CD14-positive monocyte (primary cell): Measurements from ENCODE around the gene ANTXR1. TPM values are rescaled to one million over a fixed set of nuclear protein-coding genes. Genes with fewer than 3 reads are reported as not detected.

ENCODE experiments used
- DNase-seq, 3 donors: peaks; one replicate each; pipeline ENCODE4 v3.0.0-alpha.2; 2011 to 2022
- H2AFZ ChIP-seq: 2 replicates; pipeline ENCODE4 v1.6.0; 2012; ENCODE audit warnings: mild to moderate bottlenecking, low read depth, low read length, inconsistent platforms; ENCODE audit not compliant: insufficient read depth, poor library complexity, severe bottlenecking
- H3K27ac ChIP-seq, 2 donors: 1 replicate in 1 of 2; 2 replicates in 1 of 2; pipeline ENCODE4 v1.5.1; 2012 to 2013; ENCODE audit warnings: low read length in 2 of 2, control low read depth in 1 of 2, inconsistent platforms in 1 of 2, low read depth in 1 of 2, mild to moderate bottlenecking in 1 of 2
- H3K27me3 ChIP-seq, 2 donors: one replicate each; pipeline versions ENCODE4 v1.6.0 to v1.6.1; 2011 to 2013; ENCODE audit warnings: low read length in 2 of 2; ENCODE audit not compliant: control insufficient read depth in 2 of 2, insufficient read depth in 2 of 2
- H3K36me3 ChIP-seq, 2 donors: replicated peaks in 1 of 2; 1 replicate in 1 of 2; 2 replicates in 1 of 2; pipeline versions ENCODE4 v1.5.1 to v1.6.1; 2012 to 2013; ENCODE audit warnings: low read length in 2 of 2, control low read depth in 1 of 2, inconsistent platforms in 1 of 2, mild to moderate bottlenecking in 1 of 2; ENCODE audit not compliant: insufficient read depth in 2 of 2, control insufficient read depth in 1 of 2
- H3K4me1 ChIP-seq, 2 donors: 1 replicate in 1 of 2; 2 replicates in 1 of 2; pipeline versions ENCODE4 v1.5.1 to v1.6.1; 2012 to 2013; ENCODE audit warnings: low read length in 2 of 2, control low read depth in 1 of 2, inconsistent platforms in 1 of 2, mild to moderate bottlenecking in 1 of 2, moderate library complexity in 1 of 2; ENCODE audit not compliant: insufficient read depth in 2 of 2, control insufficient read depth in 1 of 2
- H3K4me2 ChIP-seq: replicated peaks from 2 replicates; pipeline ENCODE3; 2012; ENCODE audit warnings: low read length, moderate library complexity, mild to moderate bottlenecking; ENCODE audit not compliant: poor library complexity, severe bottlenecking; ENCODE audit errors: extremely low read depth
- H3K4me3 ChIP-seq, 3 experiments: fragments of 200-600 bp in 1 of 3; sonication (generic) in 1 of 3; replicated peaks in 1 of 3; 1 replicate in 2 of 3; 2 replicates in 1 of 3; pipeline ENCODE4 v1.5.1; 2011 to 2013; ENCODE audit warnings: low read length in 3 of 3, mild to moderate bottlenecking in 3 of 3, control low read depth in 2 of 3, low read depth in 2 of 3, inconsistent platforms in 1 of 3, moderate library complexity in 1 of 3
- H3K79me2 ChIP-seq: 2 replicates; pipeline ENCODE4 v1.6.0; 2012; ENCODE audit warnings: mild to moderate bottlenecking, control low read depth, inconsistent platforms, low read length, moderate library complexity; ENCODE audit not compliant: insufficient read depth
- H3K9ac ChIP-seq: 2 replicates; pipeline ENCODE4 v1.6.0; 2017; ENCODE audit warnings: low read length, mild to moderate bottlenecking; ENCODE audit not compliant: insufficient read depth, poor library complexity, severe bottlenecking
- H3K9me3 ChIP-seq, 2 donors: replicated peaks in 1 of 2; 1 replicate in 1 of 2; 2 replicates in 1 of 2; pipeline versions ENCODE4 v1.5.1 to v1.6.1; 2012 to 2013; ENCODE audit warnings: low read length in 2 of 2, control low read depth in 1 of 2; ENCODE audit not compliant: control insufficient read depth in 1 of 2, insufficient read depth in 1 of 2
- H4K20me1 ChIP-seq: 2 replicates; pipeline ENCODE4 v1.6.0; 2012; ENCODE audit warnings: mild to moderate bottlenecking, low read length, control low read depth, moderate library complexity; ENCODE audit not compliant: insufficient read depth
- H3K27ac Mint-ChIP-seq, 7 donors: one replicate each; pipeline ENCODE4 v1.8.0; 2020; ENCODE audit warnings: mild to moderate bottlenecking in 7 of 7, mixed read lengths in 7 of 7, moderate library complexity in 6 of 7, inconsistent platforms in 2 of 7
- H3K27me3 Mint-ChIP-seq, 3 donors: one replicate each; pipeline ENCODE4 v1.8.0; 2021 to 2022; ENCODE audit warnings: low read depth in 3 of 3, mild to moderate bottlenecking in 3 of 3, mixed read lengths in 3 of 3, moderate library complexity in 3 of 3, inconsistent platforms in 1 of 3
- H3K36me3 Mint-ChIP-seq, 2 donors: one replicate each; pipeline ENCODE4 v1.8.0; 2020; ENCODE audit warnings: mixed read lengths in 2 of 2, inconsistent platforms in 1 of 2, mild to moderate bottlenecking in 1 of 2
- H3K4me1 Mint-ChIP-seq: one replicate; pipeline ENCODE4 v1.8.0; 2020; ENCODE audit warnings: mild to moderate bottlenecking, mixed read lengths
- H3K4me3 Mint-ChIP-seq, 2 donors: one replicate each; pipeline ENCODE4 v1.8.0; 2020; ENCODE audit warnings: mild to moderate bottlenecking in 2 of 2, mixed read lengths in 2 of 2, moderate library complexity in 1 of 2
- H3K9me3 Mint-ChIP-seq, 7 donors: one replicate each; pipeline ENCODE4 v1.8.0; 2020 to 2022; ENCODE audit warnings: mixed read lengths in 7 of 7, mild to moderate bottlenecking in 6 of 7, moderate library complexity in 6 of 7, inconsistent platforms in 2 of 7
- WGBS: methylation state at CpG from one replicate; pipeline ENCODE4 v1.1.5; 2013; ENCODE audit warnings: missing lambda C conversion rate; ENCODE audit not compliant: insufficient coverage; 5-methylcytosine and 5-hydroxymethylcytosine counted together
- intact Hi-C, 2 donors: fragments of 100-400 bp; cut with micrococcal nuclease; formaldehyde crosslinking; loops; one replicate each; pipeline versions ENCODE4 v1.15.0 to v1.15.1; 2023
- polyA plus RNA-seq, 3 donors: library from polyadenylated mRNA; depleted of rRNA in 1 of 3; unstranded in 2 of 3; stranded (reverse) in 1 of 3; fragments of 300-500 nt in 2 of 3; fragments of >200 nt in 1 of 3; fragmentation: Illumina TruSeq in 2 of 3; gene quantifications; 1 replicate in 2 of 3; 2 replicates in 1 of 3; pipeline ENCODE4 v1.2.3, GENCODE V29; 2012 to 2021
- TF ChIP-seq, protein P1 (sequence below): fragments of 200-600 bp; IDR thresholded peaks from one replicate; pipeline ENCODE4 v1.8.0; 2022; ENCODE audit warnings: antibody characterized with exemption, mild to moderate bottlenecking

ANTXR1 gene
- polyA plus RNA-seq, 3 donors = not detected

GRCh38 chr2:69086466-69086865, 73.5 kb downstream of the ANTXR1 start:
- Histone ChIP-seq H3K27ac (no peak overlapping the region), H3K4me3 (no peak overlapping the region), H3K79me2 (no peaks in the 10 kb centered on the region), H3K9ac (no peak overlapping the region), H3K9me3 (no peaks in the 10 kb centered on the region), H4K20me1 (no peaks in the 10 kb centered on the region), H3K4me2 (no peak overlapping the region), H2AFZ (no peak overlapping the region), H3K36me3 (no peaks in the 10 kb centered on the region), H3K4me1 (peaks cover 41 to 49% of the 10 kb centered on the region in 2 donors), H3K27me3 (no peaks in the 10 kb centered on the region)
- intact Hi-C loops = no loop called here
- Mint-ChIP-seq H3K9me3 (peaks cover 0 to 5% (median 0%) of the 10 kb centered on the region in 7 donors), H3K4me3 (no peak overlapping the region), H3K4me1 (peaks cover 42% of the 10 kb centered on the region), H3K27ac (no peak overlapping the region), H3K27me3 (peaks cover 0 to 5% (median 2%) of the 10 kb centered on the region in 3 donors), H3K36me3 (no peaks in the 10 kb centered on the region)
- WGBS = 75% methylated on average over 2 of the region's 4 CpGs
- TF ChIP-seq, protein P1, sequence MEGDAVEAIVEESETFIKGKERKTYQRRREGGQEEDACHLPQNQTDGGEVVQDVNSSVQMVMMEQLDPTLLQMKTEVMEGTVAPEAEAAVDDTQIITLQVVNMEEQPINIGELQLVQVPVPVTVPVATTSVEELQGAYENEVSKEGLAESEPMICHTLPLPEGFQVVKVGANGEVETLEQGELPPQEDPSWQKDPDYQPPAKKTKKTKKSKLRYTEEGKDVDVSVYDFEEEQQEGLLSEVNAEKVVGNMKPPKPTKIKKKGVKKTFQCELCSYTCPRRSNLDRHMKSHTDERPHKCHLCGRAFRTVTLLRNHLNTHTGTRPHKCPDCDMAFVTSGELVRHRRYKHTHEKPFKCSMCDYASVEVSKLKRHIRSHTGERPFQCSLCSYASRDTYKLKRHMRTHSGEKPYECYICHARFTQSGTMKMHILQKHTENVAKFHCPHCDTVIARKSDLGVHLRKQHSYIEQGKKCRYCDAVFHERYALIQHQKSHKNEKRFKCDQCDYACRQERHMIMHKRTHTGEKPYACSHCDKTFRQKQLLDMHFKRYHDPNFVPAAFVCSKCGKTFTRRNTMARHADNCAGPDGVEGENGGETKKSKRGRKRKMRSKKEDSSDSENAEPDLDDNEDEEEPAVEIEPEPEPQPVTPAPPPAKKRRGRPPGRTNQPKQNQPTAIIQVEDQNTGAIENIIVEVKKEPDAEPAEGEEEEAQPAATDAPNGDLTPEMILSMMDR = no peak
- DNase-seq = no peak

- Histone ChIP-seq H3K4me3 (no peak overlapping the region), H3K79me2 (no peaks in the 10 kb centered on the region), H3K36me3 (no peaks in the 10 kb centered on the region), H3K4me1 (peaks cover 35 to 43% of the 10 kb centered on the region in 2 donors), H3K27me3 (no peaks in the 10 kb centered on the region), H4K20me1 (no peaks in the 10 kb centered on the region), H3K4me2 (no peak overlapping the region), H2AFZ (no peak overlapping the region), H3K9me3 (no peaks in the 10 kb centered on the region), H3K27ac (no peak overlapping the region), H3K9ac (no peak overlapping the region)
- intact Hi-C loops = no loop called here
- TF ChIP-seq, protein P1 = no peak
- H3K36me3 Mint-ChIP-seq = no peaks in the 10 kb centered on the region
- WGBS = 81% methylated on average over 3 of the region's 5 CpGs
- peaks cover 0 to 5% (median 2%) of the 10 kb centered on the region in 3 donors for H3K27me3 Mint-ChIP-seq
- H3K27ac Mint-ChIP-seq = no peak overlapping the region
- H3K4me1 Mint-ChIP-seq = peaks cover 35% of the 10 kb centered on the region
- no peak for DNase-seq
- no peak overlapping the region for H3K4me3 Mint-ChIP-seq
- peaks cover 0 to 5% (median 0%) of the 10 kb centered on the region in 7 donors for H3K9me3 Mint-ChIP-seq
Measured at GRCh38 chr2:69087211-69087911, 74.4 kb downstream of the ANTXR1 start.
